B cell (primary cell): ENCODE data around the gene SLC9A9. TPM values are rescaled to one million over a fixed set of nuclear protein-coding genes. Genes with fewer than 3 reads are reported as not detected.

Experiments
- ATAC-seq: fragments of 200-7000 bp; cut with Tn5 transposase; one replicate; pipeline ENCODE4 v1.10.0; 2021; ENCODE audit warnings: low read depth, mild to moderate bottlenecking, moderate number of reproducible peaks, moderate library complexity
- CTCF ChIA-PET: fragments of 350-600 bp; sonication (Branson Sonifier 250); formaldehyde crosslinking; loops from one replicate; lab custom pipeline; 2021; ENCODE audit warnings: antibody characterized with exemption, inconsistent platforms; lab: Charles Lee
- POLR2A ChIA-PET: fragments of 350-600 bp; sonication (Branson Sonifier 250); formaldehyde crosslinking; loops from one replicate; lab custom pipeline; 2021; ENCODE audit warnings: antibody characterized with exemption; lab: Charles Lee
- DNase-seq: peaks from one replicate; pipeline ENCODE4 v3.0.0; 2013
- H2AFZ ChIP-seq: 2 replicates; pipeline ENCODE4 v1.6.1; 2012; ENCODE audit warnings: mild to moderate bottlenecking, low read depth, low read length; ENCODE audit not compliant: insufficient read depth, poor library complexity, severe bottlenecking
- H3K27ac ChIP-seq, 2 donors: 1 replicate in 1 of 2; 2 replicates in 1 of 2; pipeline ENCODE4 v1.5.1; 2012 to 2013; ENCODE audit warnings: low read length in 2 of 2, mild to moderate bottlenecking in 2 of 2, moderate library complexity in 1 of 2
- H3K27me3 ChIP-seq, 4 experiments: fragments of 200-600 bp in 1 of 4; sonication (generic) in 1 of 4; replicated peaks in 1 of 4; 1 replicate in 2 of 4; 2 replicates in 2 of 4; pipeline versions ENCODE4 v1.6.1 to v1.7.0; 2013 to 2016; ENCODE audit warnings: low read length in 3 of 4, mild to moderate bottlenecking in 2 of 4, mixed read lengths in 1 of 4, moderate library complexity in 1 of 4; ENCODE audit not compliant: insufficient read depth in 4 of 4, control insufficient read depth in 3 of 4; ENCODE audit errors: control extremely low read depth in 1 of 4
- H3K36me3 ChIP-seq, 2 experiments: replicated peaks in 1 of 2; 1 replicate in 1 of 2; 2 replicates in 1 of 2; pipeline versions ENCODE4 v1.6.1 to v1.7.1; 2013; ENCODE audit warnings: low read length in 1 of 2; ENCODE audit not compliant: insufficient read depth in 2 of 2, control insufficient read depth in 1 of 2; ENCODE audit errors: control extremely low read depth in 1 of 2, extremely low read depth in 1 of 2
- H3K4me1 ChIP-seq, 2 donors: fragments of 200-600 bp in 1 of 2; sonication (generic) in 1 of 2; 1 replicate in 1 of 2; 2 replicates in 1 of 2; pipeline versions ENCODE4 v1.5.1 to v1.6.1; 2013 to 2017; ENCODE audit warnings: low read length in 2 of 2; ENCODE audit not compliant: control insufficient read depth in 2 of 2, insufficient read depth in 2 of 2
- H3K4me2 ChIP-seq: replicated peaks from 2 replicates; pipeline ENCODE3; 2012; ENCODE audit warnings: mild to moderate bottlenecking, low read depth, low read length; ENCODE audit not compliant: poor library complexity, severe bottlenecking
- H3K4me3 ChIP-seq, 5 experiments: fragments of 200-600 bp in 1 of 5; sonication (generic) in 1 of 5; 1 replicate in 3 of 5; 2 replicates in 2 of 5; pipeline versions ENCODE4 v1.5.1 to v1.7.0; 2011 to 2016; ENCODE audit warnings: low read length in 4 of 5, mild to moderate bottlenecking in 4 of 5, low read depth in 2 of 5, control low read depth in 1 of 5, moderate library complexity in 1 of 5; ENCODE audit not compliant: insufficient read depth in 1 of 5; ENCODE audit errors: control extremely low read depth in 1 of 5, extremely low read depth in 1 of 5
- H3K79me2 ChIP-seq: fragments of 200-600 bp; sonication (generic); one replicate; pipeline ENCODE4 v1.6.0; 2016; ENCODE audit warnings: low read length; ENCODE audit not compliant: control insufficient read depth, insufficient read depth
- H3K9ac ChIP-seq: fragments of 200-600 bp; sonication (generic); 2 replicates; pipeline ENCODE4 v1.6.1; 2017; ENCODE audit warnings: mild to moderate bottlenecking, low read length, moderate library complexity
- H3K9me3 ChIP-seq, 3 donors: one replicate each; pipeline versions ENCODE4 v1.6.1 to v1.7.1; 2013; ENCODE audit warnings: low read length in 2 of 3; ENCODE audit not compliant: control insufficient read depth in 2 of 3, insufficient read depth in 1 of 3; ENCODE audit errors: control extremely low read depth in 1 of 3
- H4K20me1 ChIP-seq: 2 replicates; pipeline ENCODE4 v1.6.0; 2012; ENCODE audit warnings: mild to moderate bottlenecking, low read length; ENCODE audit not compliant: insufficient read depth, control insufficient read depth, poor library complexity, severe bottlenecking
- H3K27ac Mint-ChIP-seq: one replicate; pipeline ENCODE4 v1.8.0; 2021; ENCODE audit warnings: mixed read lengths
- H3K27me3 Mint-ChIP-seq: one replicate; pipeline ENCODE4 v1.8.0; 2021; ENCODE audit warnings: mixed read lengths
- H3K4me1 Mint-ChIP-seq: one replicate; pipeline ENCODE4 v1.8.0; 2021; ENCODE audit warnings: mixed read lengths
- H3K4me3 Mint-ChIP-seq: one replicate; pipeline ENCODE4 v1.8.0; 2021; ENCODE audit warnings: mixed read lengths
- H3K9me3 Mint-ChIP-seq: one replicate; pipeline ENCODE4 v1.8.0; 2022; ENCODE audit warnings: mixed read lengths; ENCODE audit not compliant: insufficient read depth
- CTCF ChIP-seq: fragments of 200-600 bp; IDR thresholded peaks from one replicate; pipeline ENCODE4 v1.8.0; 2022; ENCODE audit warnings: antibody characterized with exemption, mild to moderate bottlenecking
- EZH2 ChIP-seq: IDR thresholded peaks from 2 replicates; pipeline ENCODE4 v1.6.1; 2012; ENCODE audit warnings: borderline replicate concordance, low read depth, mild to moderate bottlenecking, moderate library complexity, low read length; ENCODE audit not compliant: insufficient read depth, poor library complexity, severe bottlenecking
- WGBS: methylation state at CpG from one replicate; pipeline ENCODE4 v1.1.5; 2013; ENCODE audit warnings: missing lambda C conversion rate; ENCODE audit not compliant: insufficient coverage; 5-methylcytosine and 5-hydroxymethylcytosine counted together
- intact Hi-C: fragments of 100-400 bp; cut with micrococcal nuclease; formaldehyde crosslinking; loops from one replicate; pipeline ENCODE4 v1.10.0; 2022
- polyA plus RNA-seq: library from polyadenylated mRNA; depleted of rRNA; stranded (reverse); fragments of >200 nt; gene quantifications from 2 replicates; pipeline ENCODE4 v1.2.3, GENCODE V29; 2012
- total RNA-seq, 2 donors: library from RNA; stranded (reverse); fragments of 120-200 nt in 1 of 2; gene quantifications; 1 replicate in 1 of 2; 2 replicates in 1 of 2; pipeline versions ENCODE4 v1.2.3 to v1.2.4, GENCODE V29; 2013 to 2022

The SLC9A9 gene
- total and polyA plus RNA-seq, 2 donors (not counting 1 experiment from before 2014, with no cell fraction given) = 7.7 to 17.3 TPM

GRCh38 chr3:143628971-143629370 lies 219.3 kb downstream of the SLC9A9 start:
- Histone ChIP-seq H3K27me3 (no peaks in the 10 kb centered on the region), H3K4me1 (no peaks in the 10 kb centered on the region), H3K9ac (no peak overlapping the region), H3K9me3 (no peaks in the 10 kb centered on the region), H3K79me2 (no peaks in the 10 kb centered on the region), H3K36me3 (no peaks in the 10 kb centered on the region), H3K4me3 (no peak overlapping the region), H3K4me2 (no peak overlapping the region), H3K27ac (no peak overlapping the region), H4K20me1 (no peaks in the 10 kb centered on the region), H2AFZ (no peak overlapping the region)
- ChIA-PET CTCF (no interaction called here), POLR2A (no interaction called here)
- H3K9me3 Mint-ChIP-seq = no peaks in the 10 kb centered on the region
- intact Hi-C loops = no loop called here
- no peaks in the 10 kb centered on the region for H3K27me3 Mint-ChIP-seq
- no CpG with 5 or more reads among the region's 3 CpGs for WGBS
- no peaks in the 10 kb centered on the region for H3K4me1 Mint-ChIP-seq
- no peak for TF ChIP-seq EZH2
- TF ChIP-seq CTCF = no peak
- no peak overlapping the region for H3K4me3 Mint-ChIP-seq
- H3K27ac Mint-ChIP-seq = no peak overlapping the region
- ATAC-seq (no peak), DNase-seq (no peak)

- ChIA-PET POLR2A (no interaction called here), CTCF (interaction anchor here (1.5 kb wide), 1 partner anchor 30 kb away, joined by 4 read pairs; no protein-coding TSS in a partner anchor)
- Mint-ChIP-seq H3K9me3 (no peaks in the 10 kb centered on the region), H3K27me3 (no peaks in the 10 kb centered on the region), H3K4me3 (no peak overlapping the region), H3K4me1 (no peaks in the 10 kb centered on the region), H3K27ac (no peak overlapping the region)
- no peaks in the 10 kb centered on the region for H4K20me1 ChIP-seq
- no peak for ATAC-seq
- H3K9me3 ChIP-seq = no peaks in the 10 kb centered on the region
- intact Hi-C loops = no loop called here
- H3K4me3 ChIP-seq = no peak overlapping the region
- H3K27ac ChIP-seq = no peak overlapping the region
- no peaks in the 10 kb centered on the region for H3K79me2 ChIP-seq
- no peaks in the 10 kb centered on the region for H3K36me3 ChIP-seq
- TF ChIP-seq EZH2 = no peak
- no peak for TF ChIP-seq CTCF
- H3K4me2 ChIP-seq = no peak overlapping the region
- DNase-seq = no peak
- WGBS = 75% methylated on average over 4 of the region's 5 CpGs
- H2AFZ ChIP-seq = no peak overlapping the region
- H3K9ac ChIP-seq = no peak overlapping the region
- H3K4me1 ChIP-seq = no peaks in the 10 kb centered on the region
- no peaks in the 10 kb centered on the region for H3K27me3 ChIP-seq
These were observed 220.9 kb downstream of the SLC9A9 start for GRCh38 chr3:143627336-143627735.
